HepG2 (cell line): Measurements from ENCODE around the gene SUOX. TPM values are rescaled to one million over a fixed set of nuclear protein-coding genes. Genes with fewer than 3 reads are reported as not detected.

Experiments
- CHCHD3 ChIP-seq: sonication (generic); formaldehyde crosslinking; IDR thresholded peaks from 2 replicates; pipeline ENCODE4 v1.8.0; 2022; ENCODE audit warnings: mild to moderate bottlenecking, missing genetic modification reagents, moderate library complexity
- CREB1 ChIP-seq, 2 experiments: fragments of 450-650 bp in 1 of 2; IDR thresholded peaks; 2 replicates each; pipeline ENCODE4 v1.6.1; 2016 to 2017; ENCODE audit warnings: control low read depth in 1 of 2, mild to moderate bottlenecking in 1 of 2, missing compliant biosample characterization in 1 of 2, missing genetic modification characterization in 1 of 2
- DZIP1 ChIP-seq: sonication (generic); formaldehyde crosslinking; IDR thresholded peaks from 2 replicates; pipeline ENCODE4 v1.5.0; 2020; ENCODE audit warnings: mild to moderate bottlenecking, missing genetic modification reagents
- HNRNPUL1 ChIP-seq: fragments of 200-400 bp; formaldehyde crosslinking; IDR thresholded peaks from 2 replicates; pipeline ENCODE4 v1.6.1; 2017; ENCODE audit warnings: low read depth, mild to moderate bottlenecking, low read length, moderate library complexity
- HOXD1 ChIP-seq: sonication (generic); formaldehyde crosslinking; IDR thresholded peaks from 2 replicates; pipeline ENCODE4 v1.5.0; 2020; ENCODE audit warnings: missing genetic modification reagents
- IKZF5 ChIP-seq: IDR thresholded peaks from 2 replicates; pipeline ENCODE4 v1.6.1; 2018; ENCODE audit warnings: missing genetic modification reagents, mild to moderate bottlenecking, missing compliant biosample characterization
- KLF11 ChIP-seq: IDR thresholded peaks from 2 replicates; pipeline ENCODE4 v1.6.1; 2016; ENCODE audit warnings: missing compliant biosample characterization
- KLF13 ChIP-seq: sonication (generic); formaldehyde crosslinking; IDR thresholded peaks from 2 replicates; pipeline ENCODE4 v1.4.0; 2020; ENCODE audit warnings: mild to moderate bottlenecking, missing genetic modification reagents
- MAZ ChIP-seq, 2 experiments: sonication (generic) in 1 of 2; formaldehyde crosslinking in 1 of 2; IDR thresholded peaks; 2 replicates each; pipeline versions ENCODE4 v1.5.0 to v1.6.1; 2012 to 2020; ENCODE audit warnings: low read depth in 2 of 2, mild to moderate bottlenecking in 2 of 2, borderline replicate concordance in 1 of 2, improper control_type of control experiment in 1 of 2, low read length in 1 of 2, missing genetic modification reagents in 1 of 2, moderate library complexity in 1 of 2
- MIXL1 ChIP-seq: IDR thresholded peaks from 2 replicates; pipeline ENCODE4 v1.6.1; 2016
- MXI1 ChIP-seq: IDR thresholded peaks from 3 replicates; pipeline ENCODE4 v1.6.1; 2012; ENCODE audit warnings: low read depth, low read length, inconsistent platforms, borderline replicate concordance
- NFE2L2 ChIP-seq: fragments of 150-350 bp; IDR thresholded peaks from 2 replicates; pipeline ENCODE4 v1.6.1; 2014; ENCODE audit warnings: low read length
- NFRKB ChIP-seq: fragments of 450-650 bp; IDR thresholded peaks from 2 replicates; pipeline ENCODE4 v1.6.1; 2017
- PPARG ChIP-seq: conservative IDR thresholded peaks from 2 replicates; pipeline ENCODE4 v1.6.1; 2016; ENCODE audit warnings: missing biosample characterization, missing genetic modification reagents
- SMC3 ChIP-seq: IDR thresholded peaks from 2 replicates; pipeline ENCODE4 v1.6.1; 2011; ENCODE audit warnings: low read length, improper control_type of control experiment
- SP140L ChIP-seq: sonication (generic); formaldehyde crosslinking; IDR thresholded peaks from 2 replicates; pipeline ENCODE4 v1.4.0; 2020; ENCODE audit warnings: missing genetic modification reagents, borderline replicate concordance
- SPEN ChIP-seq: sonication (generic); formaldehyde crosslinking; IDR thresholded peaks from 2 replicates; pipeline ENCODE4 v1.5.1; 2020; ENCODE audit warnings: low read depth, mild to moderate bottlenecking, missing genetic modification reagents
- SRSF9 ChIP-seq: fragments of 200-400 bp; formaldehyde crosslinking; IDR thresholded peaks from 2 replicates; pipeline ENCODE4 v1.6.1; 2018; ENCODE audit warnings: borderline replicate concordance, mild to moderate bottlenecking, low read depth, low read length; ENCODE audit not compliant: insufficient read depth, poor library complexity, severe bottlenecking
- ZBTB8A ChIP-seq: sonication (generic); formaldehyde crosslinking; IDR thresholded peaks from 2 replicates; pipeline ENCODE4 v1.4.0; 2020; ENCODE audit warnings: mild to moderate bottlenecking, low read depth, missing genetic modification reagents, borderline replicate concordance
- ZNF33B ChIP-seq: sonication (generic); formaldehyde crosslinking; IDR thresholded peaks from 2 replicates; pipeline ENCODE4 v1.5.1; 2020; ENCODE audit warnings: mild to moderate bottlenecking, missing genetic modification reagents
- ZNF496 ChIP-seq: sonication (generic); formaldehyde crosslinking; IDR thresholded peaks from 2 replicates; pipeline ENCODE4 v1.8.1; 2023; ENCODE audit warnings: mild to moderate bottlenecking, moderate library complexity, missing genetic modification reagents; ENCODE audit not compliant: insufficient replicate concordance
- ZNF691 ChIP-seq: sonication (generic); formaldehyde crosslinking; IDR thresholded peaks from 2 replicates; pipeline ENCODE4 v1.4.0; 2020; ENCODE audit warnings: missing genetic modification reagents, low read depth, mild to moderate bottlenecking, borderline replicate concordance
- ZZZ3 ChIP-seq: sonication (generic); formaldehyde crosslinking; IDR thresholded peaks from 2 replicates; pipeline ENCODE4 v1.4.0; 2020; ENCODE audit warnings: missing genetic modification reagents, mild to moderate bottlenecking, borderline replicate concordance
- polyA plus RNA-seq, 8 experiments: library from polyadenylated mRNA; depleted of rRNA in 3 of 8; stranded (reverse) in 7 of 8; unstranded in 1 of 8; fragments of >200 nt; fragmentation: Illumina TruSeq in 4 of 8; extraction: Trizol in 4 of 8; gene quantifications; 2 replicates each; pipeline versions ENCODE4 v1.2.1 to v1.2.3, GENCODE V29; 2011 to 2016; ENCODE audit warnings: low read depth in 4 of 8, missing spikeins in 1 of 8, mixed read lengths in 1 of 8; ENCODE audit not compliant: insufficient read depth in 1 of 8
- total RNA-seq, 5 experiments: library from RNA; depleted of rRNA; stranded (reverse); fragments of >200 nt; fragmentation: Illumina TruSeq; extraction: Trizol; gene quantifications; 2 replicates each; pipeline ENCODE4 v1.2.3, GENCODE V29; 2016; ENCODE audit warnings: low read depth in 1 of 5

Gene SUOX
- total and polyA plus RNA-seq, 2 of the 13 experiments (the other 11 are each of a cell fraction or from before 2014, with no cell fraction given) = 23.9 to 25.9 TPM

- TF ChIP-seq ZZZ3 (CRISPR knock-in tag) = no peak
- no peak for TF ChIP-seq SP140L (CRISPR knock-in tag)
- no peak for TF ChIP-seq SMC3
- peak; percentile 20; the same call in 1 of the 2 replicates for TF ChIP-seq IKZF5 (CRISPR knock-in tag)
- TF ChIP-seq CHCHD3 (CRISPR knock-in tag) = no peak
- TF ChIP-seq MXI1 = 0 out of 3 replicates have a peak, but pooled peaks have one; percentile 40
- TF ChIP-seq NFE2L2 = no peak
- TF ChIP-seq NFRKB = no peak
- no peak for TF ChIP-seq MIXL1 (CRISPR knock-in tag)
- TF ChIP-seq ZNF33B (CRISPR knock-in tag) = no peak
- TF ChIP-seq KLF11 (CRISPR knock-in tag) = 0 out of 2 replicates have a peak, but pooled peaks have one; percentile 11
- TF ChIP-seq HNRNPUL1 = no peak
- peak; percentile 58 for TF ChIP-seq CREB1 (IDR thresholded peaks at IDR 0.05)
- peak; percentile 89 for TF ChIP-seq CREB1 (CRISPR knock-in tag; IDR thresholded peaks at IDR 0.05)
- TF ChIP-seq KLF13 (CRISPR knock-in tag) = no peak
- TF ChIP-seq ZNF496 (CRISPR knock-in tag) = no peak
- no peak for TF ChIP-seq PPARG
- no peak for TF ChIP-seq SPEN (CRISPR knock-in tag)
- TF ChIP-seq ZBTB8A (CRISPR knock-in tag) = no peak
- TF ChIP-seq SRSF9 = no peak
- no peak for TF ChIP-seq HOXD1 (CRISPR knock-in tag)
- TF ChIP-seq DZIP1 (CRISPR knock-in tag) = no peak
- TF ChIP-seq MAZ (IDR thresholded peaks at IDR 0.05; ENCODE audit: borderline replicate concordance, low read depth, low read length) = no peak
- TF ChIP-seq MAZ (CRISPR knock-in tag; IDR thresholded peaks at IDR 0.05; ENCODE audit: low read depth) = peak; percentile 40; the same call in 1 of the 2 replicates
- no peak for TF ChIP-seq ZNF691 (CRISPR knock-in tag)
Observed at GRCh38 chr12:55966408-55967281, 30.4 kb upstream of the SUOX start, which contains the start of gene CDK2 (continued).
